Osteoblast (primary cell): Measurements from ENCODE around the gene TNK2. TPM values are rescaled to one million over a fixed set of nuclear protein-coding genes. Genes with fewer than 3 reads are reported as not detected.
"Not testable (repeated sequence)": the region's sequence is repeated elsewhere in the genome, so short reads cannot be mapped to it uniquely, and the experiment has no call there.

ENCODE experiments used
- DNase-seq: peaks from one replicate; pipeline ENCODE4 v3.0.0; 2011; ENCODE audit warnings: low spot score, mixed read lengths; ENCODE audit not compliant: insufficient read length; ENCODE audit errors: missing footprints
- H2AFZ ChIP-seq: 2 replicates; pipeline ENCODE4 v1.6.0; 2011; ENCODE audit warnings: mild to moderate bottlenecking, low read length
- H3K27ac ChIP-seq: 2 replicates; pipeline ENCODE4 v1.5.1; 2011; ENCODE audit warnings: mild to moderate bottlenecking, low read depth, low read length, moderate library complexity
- H3K27me3 ChIP-seq: 2 replicates; pipeline ENCODE4 v1.6.0; 2012; ENCODE audit warnings: mild to moderate bottlenecking, control low read depth, inconsistent platforms, low read length, moderate library complexity; ENCODE audit not compliant: insufficient read depth
- H3K36me3 ChIP-seq: 2 replicates; pipeline ENCODE4 v1.5.1; 2011; ENCODE audit warnings: mild to moderate bottlenecking, low read length, control low read depth, moderate library complexity; ENCODE audit not compliant: insufficient read depth
- H3K4me1 ChIP-seq: 2 replicates; pipeline ENCODE4 v1.5.1; 2011; ENCODE audit warnings: mild to moderate bottlenecking, low read length, control low read depth, moderate library complexity; ENCODE audit not compliant: insufficient read depth
- H3K4me2 ChIP-seq: 2 replicates; pipeline ENCODE4 v1.6.0; 2011; ENCODE audit warnings: mild to moderate bottlenecking, low read length; ENCODE audit not compliant: insufficient read depth
- H3K4me3 ChIP-seq: fragments of 200-600 bp; sonication (generic); 3 replicates; pipeline ENCODE4 v1.5.1; 2012; ENCODE audit warnings: mild to moderate bottlenecking, low read length, inconsistent platforms; ENCODE audit not compliant: insufficient read depth
- H3K79me2 ChIP-seq: 2 replicates; pipeline ENCODE4 v1.6.0; 2012; ENCODE audit warnings: mild to moderate bottlenecking, low read length, control low read depth, inconsistent platforms; ENCODE audit not compliant: insufficient read depth
- H3K9me3 ChIP-seq: 2 replicates; pipeline ENCODE4 v1.5.1; 2011; ENCODE audit warnings: low read depth, low read length, control low read depth
- H4K20me1 ChIP-seq: 2 replicates; pipeline ENCODE4 v1.6.0; 2012; ENCODE audit warnings: mild to moderate bottlenecking, low read length, control low read depth; ENCODE audit not compliant: insufficient read depth
- total RNA-seq: library from RNA; depleted of rRNA; stranded (reverse); fragments of >200 nt; gene quantifications from 2 replicates; pipeline ENCODE4 v1.2.3, GENCODE V29; 2012

Gene TNK2
- total RNA-seq, 1 donor, result 11.6 TPM

- H3K27me3 ChIP-seq, H3K79me2 ChIP-seq, H3K4me2 ChIP-seq, H3K27ac ChIP-seq, H3K4me1 ChIP-seq, H3K4me3 ChIP-seq, H3K36me3 ChIP-seq, DNase-seq, H3K9me3 ChIP-seq, H2AFZ ChIP-seq, H4K20me1 ChIP-seq: not testable (repeated sequence)
Observed at GRCh38 chr3:195950731-195951130, 42.4 kb upstream of the TNK2 start.

- not testable (repeated sequence) for H3K36me3 ChIP-seq, H2AFZ ChIP-seq, DNase-seq, H3K27me3 ChIP-seq, H3K4me3 ChIP-seq, H3K9me3 ChIP-seq, H3K4me2 ChIP-seq, H3K27ac ChIP-seq, H3K4me1 ChIP-seq, H3K79me2 ChIP-seq, H4K20me1 ChIP-seq
Observed at GRCh38 chr3:195950164-195950563, 41.8 kb upstream of the TNK2 start.

- not testable (repeated sequence) for H3K79me2 ChIP-seq, H3K27me3 ChIP-seq, DNase-seq, H2AFZ ChIP-seq, H4K20me1 ChIP-seq, H3K4me3 ChIP-seq, H3K27ac ChIP-seq, H3K9me3 ChIP-seq, H3K4me2 ChIP-seq, H3K36me3 ChIP-seq, H3K4me1 ChIP-seq
Observed at GRCh38 chr3:195946910-195947699, 38.8 kb upstream of the TNK2 start.

GRCh38 chr3:195941265-195941815 lies 33.0 kb upstream of the TNK2 start:
- not testable (repeated sequence) for H3K36me3 ChIP-seq, DNase-seq, H2AFZ ChIP-seq, H3K79me2 ChIP-seq, H3K4me2 ChIP-seq, H3K4me1 ChIP-seq, H4K20me1 ChIP-seq, H3K4me3 ChIP-seq, H3K27me3 ChIP-seq, H3K9me3 ChIP-seq, H3K27ac ChIP-seq

GRCh38 chr3:195940806-195941205 lies 32.5 kb upstream of the TNK2 start:
- not testable (repeated sequence) for H3K79me2 ChIP-seq, H3K4me3 ChIP-seq, H3K9me3 ChIP-seq, H3K4me1 ChIP-seq, H3K27me3 ChIP-seq, H4K20me1 ChIP-seq, H3K27ac ChIP-seq, H3K4me2 ChIP-seq, H2AFZ ChIP-seq, H3K36me3 ChIP-seq, DNase-seq

GRCh38 chr3:195939526-195940470 lies 31.4 kb upstream of the TNK2 start:
- not testable (repeated sequence) for DNase-seq, H3K79me2 ChIP-seq

GRCh38 chr3:195933044-195933430 lies 24.7 kb upstream of the TNK2 start:
- H2AFZ ChIP-seq, H3K4me2 ChIP-seq, H3K9me3 ChIP-seq, H3K27me3 ChIP-seq, H3K36me3 ChIP-seq, DNase-seq, H3K4me1 ChIP-seq, H4K20me1 ChIP-seq, H3K79me2 ChIP-seq, H3K4me3 ChIP-seq, H3K27ac ChIP-seq: not testable (repeated sequence)

More at GRCh38 chr3:195939526-195940470, 31.4 kb upstream of the TNK2 start:
- not testable (repeated sequence) for H3K27ac ChIP-seq, H3K9me3 ChIP-seq, H3K27me3 ChIP-seq, H3K4me1 ChIP-seq, H3K36me3 ChIP-seq, H3K4me2 ChIP-seq, H3K4me3 ChIP-seq, H2AFZ ChIP-seq, H4K20me1 ChIP-seq
